PC-9 (cell line): ENCODE measurements around the gene DCTN2. TPM values are rescaled to one million over a fixed set of nuclear protein-coding genes. Genes with fewer than 3 reads are reported as not detected.
A peak's percentile ranks its signal among the peaks of the same experiment; 100 is the strongest.

Experiments
- BruUV-seq: library from RNA; stranded (reverse); fragments of 400-500 nt; replicated peaks from 2 replicates; lab custom pipeline; 2021; lab: Mats Ljungman, UMichigan
- CTCF ChIA-PET: fragments of 300-600 bp; sonication (Branson Sonifier 250); formaldehyde crosslinking; loops from one replicate; lab custom pipeline; 2022; ENCODE audit warnings: antibody characterized with exemption; lab: Charles Lee
- POLR2A ChIA-PET: fragments of 300-600 bp; sonication (Branson Sonifier 250); formaldehyde crosslinking; loops from one replicate; lab custom pipeline; 2022; ENCODE audit warnings: antibody characterized with exemption; ENCODE audit not compliant: unreplicated experiment; lab: Charles Lee
- DNase-seq, 2 experiments: peaks; one replicate each; pipeline versions ENCODE4 v3.0.0 to v3.0.0-alpha.2; 2015 to 2022; ENCODE audit warnings: mixed read lengths in 1 of 2
- H2AFZ ChIP-seq: fragments of 200-600 bp; sonication (generic); 2 replicates; pipeline ENCODE4 v1.8.1; 2017; ENCODE audit warnings: antibody characterized with exemption
- H3F3A ChIP-seq: fragments of 200-600 bp; sonication (generic); 2 replicates; pipeline ENCODE4 v1.8.1; 2017; ENCODE audit warnings: antibody characterized with exemption, mild to moderate bottlenecking, low read depth; ENCODE audit not compliant: insufficient read depth
- H3K27ac ChIP-seq: fragments of 200-600 bp; sonication (generic); 2 replicates; pipeline ENCODE4 v1.6.1; 2016; ENCODE audit warnings: mixed run types
- H3K27me3 ChIP-seq: fragments of 200-600 bp; sonication (generic); 2 replicates; pipeline ENCODE4 v1.6.1; 2016; ENCODE audit warnings: low read depth, mixed run types; ENCODE audit not compliant: insufficient read depth
- H3K36me3 ChIP-seq: fragments of 200-600 bp; sonication (generic); 2 replicates; pipeline ENCODE4 v1.6.1; 2016; ENCODE audit warnings: low read depth, mixed run types
- H3K4me1 ChIP-seq: fragments of 200-600 bp; sonication (generic); replicated peaks from 2 replicates; pipeline ENCODE4 v1.6.1; 2016; ENCODE audit warnings: mixed run types; ENCODE audit not compliant: insufficient read depth
- H3K4me2 ChIP-seq: fragments of 200-600 bp; sonication (generic); 2 replicates; pipeline ENCODE4 v1.6.1; 2017; ENCODE audit warnings: mixed run types
- H3K4me3 ChIP-seq: fragments of 200-600 bp; sonication (generic); 2 replicates; pipeline ENCODE4 v1.6.1; 2016; ENCODE audit warnings: mixed run types
- H3K79me2 ChIP-seq: fragments of 200-600 bp; sonication (generic); 2 replicates; pipeline ENCODE4 v1.6.1; 2017; ENCODE audit warnings: low read depth, mixed run types
- H3K9me2 ChIP-seq: fragments of 200-600 bp; sonication (generic); 2 replicates; pipeline ENCODE4 v1.8.1; 2017; ENCODE audit warnings: mild to moderate bottlenecking; ENCODE audit not compliant: insufficient read depth
- H3K9me3 ChIP-seq: fragments of 200-600 bp; sonication (generic); 2 replicates; pipeline ENCODE4 v1.8.1; 2016; ENCODE audit warnings: low read depth; ENCODE audit not compliant: insufficient read depth
- H4K20me1 ChIP-seq: fragments of 200-600 bp; sonication (generic); 2 replicates; pipeline ENCODE4 v1.8.1; 2017; ENCODE audit not compliant: insufficient read depth
- EZH2 ChIP-seq: fragments of 200-600 bp; sonication (generic); IDR thresholded peaks from 2 replicates; pipeline ENCODE4 v1.8.0; 2017; ENCODE audit warnings: antibody characterized with exemption, low read depth
- intact Hi-C: fragments of 100-400 bp; cut with micrococcal nuclease; formaldehyde crosslinking; loops from one replicate; pipeline ENCODE4 v1.10.0; 2022; ENCODE audit not compliant: unreplicated experiment
- total RNA-seq: library from RNA; stranded (reverse); gene quantifications from 2 replicates; pipeline ENCODE4 v1.2.3, GENCODE V29; 2021
- TF ChIP-seq, protein P1 (sequence below): fragments of 200-600 bp; sonication (generic); conservative IDR thresholded peaks from 2 replicates; pipeline ENCODE4 v1.6.1; 2017; ENCODE audit warnings: mixed run types, antibody characterized with exemption, mild to moderate bottlenecking, moderate library complexity

DCTN2 gene
- total RNA-seq, 1 experiment from 2014 or later = 105 TPM

GRCh38 chr12:57584050-57584449 lies 37.1 kb upstream of the DCTN2 start:
- Histone ChIP-seq H3K79me2 (no peaks in the 10 kb centered on the region), H3K9me3 (no peaks in the 10 kb centered on the region), H2AFZ (no peak overlapping the region), H4K20me1 (no peaks in the 10 kb centered on the region), H3K36me3 (no peaks in the 10 kb centered on the region), H3K9me2 (no peaks in the 10 kb centered on the region), H3K4me1 (no peaks in the 10 kb centered on the region), H3K27ac (no peak overlapping the region), H3K4me2 (no peak overlapping the region), H3K4me3 (no peak overlapping the region), H3F3A (no peaks in the 10 kb centered on the region), H3K27me3 (peaks cover 36% of the 10 kb centered on the region)
- CTCF ChIA-PET = interaction anchor here (0.7 to 1.6 kb wide), 3 partner anchors 20 to 142 kb away, joined by 3 to 5 read pairs (median 4); no protein-coding TSS in a partner anchor
- intact Hi-C loops = loop anchor here (5.0 kb wide), 1 partner anchor 323 kb away; no protein-coding TSS in a partner anchor
- no TSS peak for BruUV-seq
- DNase-seq = no peak
- TF ChIP-seq, protein P1, sequence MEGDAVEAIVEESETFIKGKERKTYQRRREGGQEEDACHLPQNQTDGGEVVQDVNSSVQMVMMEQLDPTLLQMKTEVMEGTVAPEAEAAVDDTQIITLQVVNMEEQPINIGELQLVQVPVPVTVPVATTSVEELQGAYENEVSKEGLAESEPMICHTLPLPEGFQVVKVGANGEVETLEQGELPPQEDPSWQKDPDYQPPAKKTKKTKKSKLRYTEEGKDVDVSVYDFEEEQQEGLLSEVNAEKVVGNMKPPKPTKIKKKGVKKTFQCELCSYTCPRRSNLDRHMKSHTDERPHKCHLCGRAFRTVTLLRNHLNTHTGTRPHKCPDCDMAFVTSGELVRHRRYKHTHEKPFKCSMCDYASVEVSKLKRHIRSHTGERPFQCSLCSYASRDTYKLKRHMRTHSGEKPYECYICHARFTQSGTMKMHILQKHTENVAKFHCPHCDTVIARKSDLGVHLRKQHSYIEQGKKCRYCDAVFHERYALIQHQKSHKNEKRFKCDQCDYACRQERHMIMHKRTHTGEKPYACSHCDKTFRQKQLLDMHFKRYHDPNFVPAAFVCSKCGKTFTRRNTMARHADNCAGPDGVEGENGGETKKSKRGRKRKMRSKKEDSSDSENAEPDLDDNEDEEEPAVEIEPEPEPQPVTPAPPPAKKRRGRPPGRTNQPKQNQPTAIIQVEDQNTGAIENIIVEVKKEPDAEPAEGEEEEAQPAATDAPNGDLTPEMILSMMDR = no peak
- TF ChIP-seq EZH2 = no peak
- POLR2A ChIA-PET = no interaction called here

DNA sequence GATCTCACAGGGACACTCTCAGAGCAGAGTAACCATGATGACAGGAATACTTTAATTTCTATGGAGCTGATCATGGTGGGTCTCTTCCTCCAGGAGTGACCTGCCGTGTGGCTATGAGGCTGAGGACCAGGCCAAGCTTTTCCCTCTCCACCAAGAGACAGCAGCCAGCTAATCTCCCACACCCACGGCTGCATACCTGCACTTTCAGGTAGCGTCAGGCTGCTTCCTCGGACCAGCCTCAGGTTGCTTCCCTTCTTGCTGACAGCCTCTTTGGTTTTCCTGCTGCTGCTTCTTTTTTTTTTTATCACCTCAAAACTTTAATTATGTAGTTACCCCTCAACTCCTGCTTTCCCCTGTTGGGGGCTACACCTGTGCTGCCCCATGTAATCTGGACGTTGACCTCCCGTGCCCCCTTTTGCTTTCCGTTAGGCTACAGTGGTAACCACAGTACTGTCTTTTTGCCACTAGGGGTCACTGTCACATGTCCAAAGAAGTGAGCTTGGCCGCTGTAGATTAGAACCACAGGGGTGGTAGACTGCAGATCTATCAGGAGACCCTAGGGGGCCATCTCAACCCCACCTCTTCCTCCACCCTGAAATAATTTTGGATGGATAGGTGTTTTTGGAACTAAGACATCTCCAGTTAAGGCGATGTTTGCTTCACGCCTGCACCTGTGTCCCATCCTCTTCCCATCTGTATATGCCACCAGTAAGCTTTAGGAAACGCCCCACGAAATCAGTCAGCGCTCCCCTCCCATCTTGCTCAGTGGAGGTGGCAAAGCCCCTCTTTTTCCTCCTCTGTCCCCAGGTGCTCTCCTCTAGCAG lies 36.2 kb upstream of the DCTN2 start:
- Histone ChIP-seq H3K79me2 (no peaks in the 10 kb centered on the region), H2AFZ (no peak overlapping the region), H4K20me1 (no peaks in the 10 kb centered on the region), H3K4me1 (no peaks in the 10 kb centered on the region), H3K4me3 (no peak overlapping the region), H3K36me3 (no peaks in the 10 kb centered on the region), H3K27ac (no peak overlapping the region), H3K27me3 (peaks cover 34% of the 10 kb centered on the region), H3F3A (no peaks in the 10 kb centered on the region), H3K4me2 (no peak overlapping the region), H3K9me2 (no peaks in the 10 kb centered on the region), H3K9me3 (no peaks in the 10 kb centered on the region)
- DNase-seq = peak; percentile 65 to 67
- intact Hi-C loops = loop anchor here (1.0 to 5.0 kb wide), 4 partner anchors 38 to 324 kb away; partner anchors contain the start of gene B4GALNT1
- TF ChIP-seq EZH2 = no peak
- TF ChIP-seq, protein P1 = peak; percentile 96
- ChIA-PET POLR2A (no interaction called here), CTCF (interaction anchor here (0.5 to 1.6 kb wide), 9 partner anchors 8 to 143 kb away, joined by 3 to 8 read pairs (median 4); no protein-coding TSS in a partner anchor)
- BruUV-seq = no TSS peak

GRCh38 chr12:57582440-57582839 lies 35.4 kb upstream of the DCTN2 start:
- Histone ChIP-seq H2AFZ (no peak overlapping the region), H3K4me1 (no peaks in the 10 kb centered on the region), H3K27ac (no peak overlapping the region), H3K4me3 (no peak overlapping the region), H3K4me2 (no peak overlapping the region), H3K79me2 (no peaks in the 10 kb centered on the region), H3K9me3 (no peaks in the 10 kb centered on the region), H3F3A (no peaks in the 10 kb centered on the region), H3K27me3 (peaks cover 26% of the 10 kb centered on the region), H3K36me3 (no peaks in the 10 kb centered on the region), H3K9me2 (no peaks in the 10 kb centered on the region), H4K20me1 (no peaks in the 10 kb centered on the region)
- no TSS peak for BruUV-seq
- CTCF ChIA-PET = no interaction called here
- TF ChIP-seq EZH2 = no peak
- no peak for DNase-seq
- intact Hi-C loops = loop anchor here (2.0 to 5.0 kb wide), 2 partner anchors 110 to 325 kb away; no protein-coding TSS in a partner anchor
- POLR2A ChIA-PET = no interaction called here
